ENCODE data around the gene NPEPL1.
"Not testable (repeated sequence)": the region's sequence is repeated elsewhere in the genome, so short reads cannot be mapped to it uniquely, and the experiment has no call there.

The NPEPL1 gene

GRCh38 chr20:58756450-58756775, 63.8 kb downstream of the NPEPL1 start:
- no peak overlapping the region for H3K4me3 ChIP-seq (ENCODE audit: low read length)
- DNase-seq (ENCODE audit: low read depth), result no peak
- no peak for TF ChIP-seq CTCF (conservative IDR thresholded peaks at IDR 0.05; ENCODE audit: low read length)

- DNase-seq (ENCODE audit: low read depth), result not testable (repeated sequence)
These were observed 65.0 kb downstream of the NPEPL1 start for GRCh38 chr20:58757647-58758046.

GRCh38 chr20:58759947-58760346, 67.3 kb downstream of the NPEPL1 start:
- H3K4me3 ChIP-seq (ENCODE audit: low read length), result no peak overlapping the region
- DNase-seq (ENCODE audit: low read depth), result no peak

More at GRCh38 chr20:58757647-58758046, 65.0 kb downstream of the NPEPL1 start:
- not testable (repeated sequence) for H3K4me3 ChIP-seq (ENCODE audit: low read length)

GRCh38 chr20:58760856-58761255, 68.3 kb downstream of the NPEPL1 start:
- DNase-seq (ENCODE audit: low read depth), result no peak
- no peak overlapping the region for H3K4me3 ChIP-seq (ENCODE audit: low read length)
- TF ChIP-seq CTCF (conservative IDR thresholded peaks at IDR 0.05; ENCODE audit: low read length), result no peak

More at GRCh38 chr20:58759947-58760346, 67.3 kb downstream of the NPEPL1 start:
- TF ChIP-seq CTCF (conservative IDR thresholded peaks at IDR 0.05; ENCODE audit: low read length), result no peak

- TF ChIP-seq CTCF (conservative IDR thresholded peaks at IDR 0.05; ENCODE audit: low read length), result no peak
- no peak overlapping the region for H3K4me3 ChIP-seq (ENCODE audit: low read length)
- no peak for DNase-seq (ENCODE audit: low read depth)
These were observed 69.5 kb downstream of the NPEPL1 start for GRCh38 chr20:58762120-58762519.

GRCh38 chr20:58763076-58763475, 70.5 kb downstream of the NPEPL1 start:
- DNase-seq (ENCODE audit: low read depth), result no peak
- TF ChIP-seq CTCF (conservative IDR thresholded peaks at IDR 0.05; ENCODE audit: low read length), result no peak
- H3K4me3 ChIP-seq (ENCODE audit: low read length), result no peak overlapping the region

All from AG10803 (cell line).